ENCODE results near the gene BLMH.

BLMH gene

DNA sequence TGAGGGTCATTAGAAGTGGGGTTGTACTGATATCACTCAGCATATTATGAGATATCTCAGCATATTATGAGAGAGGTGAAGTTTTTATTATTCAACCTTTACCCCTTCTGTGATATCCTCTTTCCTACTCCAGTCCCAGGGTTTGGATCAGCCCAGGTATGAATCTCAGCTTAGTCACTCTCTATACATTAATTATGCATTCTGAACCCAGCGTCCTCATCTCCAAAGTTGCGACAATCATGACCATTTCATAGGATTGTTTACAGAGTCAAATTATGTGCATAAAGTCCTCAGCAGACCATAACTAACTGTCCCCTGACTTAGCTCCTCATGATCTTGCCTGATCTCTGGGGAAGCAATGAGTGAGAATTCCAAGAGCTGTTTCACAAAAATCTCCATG lies 20.5 kb upstream of the BLMH start:
- POLR2A ChIA-PET (ENCODE audit: low non-redundant PET): no interaction called here
- CTCF ChIA-PET: interaction anchor here (0.8 kb wide), 1 partner anchor 28 kb away, joined by 5 read pairs; no protein-coding TSS in a partner anchor
- H3K27ac ChIP-seq: no peak overlapping the region
- no peak for DNase-seq (ENCODE audit: low spot score)
- TF ChIP-seq, protein P1, sequence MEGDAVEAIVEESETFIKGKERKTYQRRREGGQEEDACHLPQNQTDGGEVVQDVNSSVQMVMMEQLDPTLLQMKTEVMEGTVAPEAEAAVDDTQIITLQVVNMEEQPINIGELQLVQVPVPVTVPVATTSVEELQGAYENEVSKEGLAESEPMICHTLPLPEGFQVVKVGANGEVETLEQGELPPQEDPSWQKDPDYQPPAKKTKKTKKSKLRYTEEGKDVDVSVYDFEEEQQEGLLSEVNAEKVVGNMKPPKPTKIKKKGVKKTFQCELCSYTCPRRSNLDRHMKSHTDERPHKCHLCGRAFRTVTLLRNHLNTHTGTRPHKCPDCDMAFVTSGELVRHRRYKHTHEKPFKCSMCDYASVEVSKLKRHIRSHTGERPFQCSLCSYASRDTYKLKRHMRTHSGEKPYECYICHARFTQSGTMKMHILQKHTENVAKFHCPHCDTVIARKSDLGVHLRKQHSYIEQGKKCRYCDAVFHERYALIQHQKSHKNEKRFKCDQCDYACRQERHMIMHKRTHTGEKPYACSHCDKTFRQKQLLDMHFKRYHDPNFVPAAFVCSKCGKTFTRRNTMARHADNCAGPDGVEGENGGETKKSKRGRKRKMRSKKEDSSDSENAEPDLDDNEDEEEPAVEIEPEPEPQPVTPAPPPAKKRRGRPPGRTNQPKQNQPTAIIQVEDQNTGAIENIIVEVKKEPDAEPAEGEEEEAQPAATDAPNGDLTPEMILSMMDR (conservative IDR thresholded peaks at IDR 0.05; ENCODE audit: low read depth): no peak

DNA sequence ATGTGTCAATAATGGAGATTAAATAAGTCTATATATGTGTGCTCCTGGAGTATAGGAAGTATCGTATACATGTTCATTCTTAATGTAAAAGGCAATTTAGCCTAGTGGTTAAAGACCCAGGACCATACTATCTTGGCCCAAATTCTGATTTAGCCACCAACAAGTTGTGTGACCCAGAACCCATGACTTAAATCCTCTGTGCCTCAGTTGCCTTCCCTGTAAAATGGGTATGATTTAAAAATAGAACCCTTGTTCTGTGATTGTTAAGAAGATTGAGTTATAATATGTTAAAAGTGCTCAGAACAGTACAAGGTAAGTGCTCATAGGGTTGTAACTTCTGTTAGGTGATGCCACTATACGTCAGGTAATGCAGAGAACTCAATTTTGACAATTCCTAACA lies 18.8 kb upstream of the BLMH start:
- TF ChIP-seq, protein P1 (conservative IDR thresholded peaks at IDR 0.05; ENCODE audit: low read depth): no peak
- CTCF ChIA-PET: interaction anchor here (0.6 kb wide), 1 partner anchor 19 kb away, joined by 3 read pairs; the partner anchor contains the start of gene BLMH

DNA sequence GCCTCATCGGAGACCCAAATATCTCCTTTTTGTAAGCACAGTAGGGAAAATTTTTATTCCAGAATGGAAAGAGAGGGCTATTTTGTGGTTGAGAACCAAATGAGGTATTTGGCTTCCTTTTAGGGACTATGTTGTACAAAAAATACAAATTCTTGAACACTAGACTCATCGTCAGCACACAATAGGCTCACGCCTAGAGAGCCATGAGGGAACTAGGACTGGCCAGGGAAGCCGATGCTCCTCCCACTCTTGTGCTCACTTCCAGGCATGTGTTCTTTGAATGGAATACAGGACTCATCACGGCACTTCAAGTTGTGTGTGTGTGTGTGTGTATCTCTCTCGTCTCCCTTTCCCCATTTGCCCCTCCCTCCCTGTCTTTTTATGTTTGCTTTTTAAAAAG lies 17.8 kb upstream of the BLMH start:
- no peak overlapping the region for H3K27ac ChIP-seq
- TF ChIP-seq, protein P1 (conservative IDR thresholded peaks at IDR 0.05; ENCODE audit: low read depth): no peak
- CTCF ChIA-PET: interaction anchor here (0.7 kb wide), 1 partner anchor 766 kb away, joined by 3 read pairs; no protein-coding TSS in a partner anchor
- POLR2A ChIA-PET (ENCODE audit: low non-redundant PET): no interaction called here
- no peak for DNase-seq (ENCODE audit: low spot score)

More for the DNA sequence above, 18.8 kb upstream of the BLMH start:
- no peak overlapping the region for H3K27ac ChIP-seq
- no peak for DNase-seq (ENCODE audit: low spot score)
- POLR2A ChIA-PET (ENCODE audit: low non-redundant PET): no interaction called here

DNA sequence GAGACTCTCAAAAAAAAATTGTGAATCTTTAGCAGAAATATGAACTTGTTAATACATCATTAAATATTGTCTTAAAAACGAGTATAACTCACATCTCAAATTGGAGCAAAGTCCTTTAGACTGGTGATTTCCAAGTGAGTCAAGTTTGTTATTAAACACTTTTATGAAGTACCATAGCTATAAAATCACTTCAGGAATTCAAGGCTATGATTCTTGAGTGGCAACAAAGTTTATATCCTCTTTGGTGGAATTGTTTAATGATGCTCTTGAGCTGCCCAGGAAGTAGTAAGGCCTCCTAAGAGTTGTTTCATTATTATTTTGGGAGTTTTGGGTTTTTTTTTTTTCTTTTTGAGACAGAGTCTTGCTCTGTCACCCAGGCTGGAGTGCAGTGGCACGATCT lies 16.7 kb upstream of the BLMH start:
- ChIA-PET CTCF (no interaction called here), POLR2A (ENCODE audit: low non-redundant PET) (no interaction called here)
- TF ChIP-seq, protein P1 (conservative IDR thresholded peaks at IDR 0.05; ENCODE audit: low read depth): no peak

DNA sequence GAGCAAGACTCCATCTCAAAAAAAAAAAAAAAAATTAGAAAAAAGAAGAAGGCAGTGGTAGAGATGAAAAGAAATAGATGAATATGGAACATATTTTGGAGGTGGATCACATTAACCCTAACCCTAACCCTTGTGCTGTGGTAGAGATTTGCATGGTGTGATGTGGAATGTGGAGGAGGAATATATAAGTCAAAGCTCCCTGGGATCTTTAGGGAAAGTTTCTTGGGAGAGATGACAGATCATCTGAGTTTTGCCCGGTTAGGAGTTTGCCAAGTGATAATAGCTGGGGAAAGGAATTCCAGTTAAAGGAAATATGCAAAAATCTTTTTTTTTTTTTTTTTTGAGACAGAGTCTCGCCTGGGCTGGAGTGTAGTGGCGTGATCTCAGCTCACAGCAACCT lies 13.0 kb upstream of the BLMH start:
- DNase-seq (ENCODE audit: low spot score): no peak
- ChIA-PET POLR2A (ENCODE audit: low non-redundant PET) (interaction anchor here (0.6 kb wide), 1 partner anchor 697 kb away, joined by 4 read pairs; no protein-coding TSS in a partner anchor), CTCF (no interaction called here)
- H3K27ac ChIP-seq: no peak overlapping the region
- TF ChIP-seq, protein P1 (conservative IDR thresholded peaks at IDR 0.05; ENCODE audit: low read depth): no peak

More for the DNA sequence above, 16.7 kb upstream of the BLMH start:
- DNase-seq (ENCODE audit: low spot score): no peak
- H3K27ac ChIP-seq: no peak overlapping the region

DNA sequence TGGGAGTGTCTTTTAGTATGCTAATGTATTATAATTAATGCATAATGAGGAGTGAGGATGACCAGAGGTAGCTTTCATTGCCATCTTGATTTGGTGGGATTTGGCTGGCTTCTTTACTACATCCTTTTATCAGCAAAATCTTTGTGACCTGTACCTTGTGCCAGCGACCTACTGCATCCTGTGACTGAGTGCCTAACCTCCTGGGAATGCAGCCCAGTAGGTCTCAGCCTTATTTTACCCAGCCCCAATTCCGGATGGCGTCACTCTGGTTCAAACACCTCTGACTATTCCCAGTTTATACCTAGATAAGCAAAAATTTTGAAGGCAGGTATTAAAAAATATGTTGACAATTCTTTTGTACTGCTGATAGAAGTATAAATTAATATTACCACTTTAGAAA lies 10.5 kb upstream of the BLMH start:
- DNase-seq (ENCODE audit: low spot score): no peak
- no peak overlapping the region for H3K27ac ChIP-seq
- TF ChIP-seq, protein P1 (conservative IDR thresholded peaks at IDR 0.05; ENCODE audit: low read depth): no peak
- CTCF ChIA-PET: interaction anchor here (0.6 kb wide), 2 partner anchors 47 to 512 kb away, joined by 3 to 9 read pairs; no protein-coding TSS in a partner anchor
- POLR2A ChIA-PET (ENCODE audit: low non-redundant PET): no interaction called here
